Cardiac muscle cell (in vitro differentiated cells and primary cell): Measurements from ENCODE around the gene RERE. TPM values are rescaled to one million over a fixed set of nuclear protein-coding genes. Genes with fewer than 3 reads are reported as not detected.

Experiments
- DNase-seq, 2 donors: peaks; one replicate each; pipeline versions ENCODE4 v3.0.0 to v3.0.0-alpha.2; 2010 to 2017; ENCODE audit warnings: low read depth in 1 of 2, low spot score in 1 of 2
- H3K27ac ChIP-seq: fragments of 200-600 bp; sonication (generic); 2 replicates; pipeline ENCODE4 v1.5.1; 2016
- H3K27me3 ChIP-seq: fragments of 200-600 bp; sonication (generic); 2 replicates; pipeline ENCODE4 v1.6.0; 2016; ENCODE audit warnings: control low read depth
- H3K36me3 ChIP-seq: fragments of 200-600 bp; sonication (generic); 2 replicates; pipeline ENCODE4 v1.5.1; 2016; ENCODE audit warnings: control low read depth
- H3K4me1 ChIP-seq: fragments of 200-600 bp; sonication (generic); 2 replicates; pipeline ENCODE4 v1.8.1; 2017; ENCODE audit warnings: low read depth, mild to moderate bottlenecking, mixed run types
- H3K4me3 ChIP-seq: fragments of 200-600 bp; sonication (generic); 2 replicates; pipeline ENCODE4 v1.5.1; 2016; ENCODE audit warnings: mild to moderate bottlenecking
- H3K9me3 ChIP-seq: fragments of 200-600 bp; sonication (generic); 2 replicates; pipeline ENCODE4 v1.5.1; 2017; ENCODE audit warnings: low read depth, mild to moderate bottlenecking, control low read depth
- polyA plus RNA-seq: library from polyadenylated mRNA; unstranded; fragments of >200 nt; fragmentation: Nextera tagmentation; extraction: Ambion mirVana; gene quantifications from 2 replicates; pipeline ENCODE4 v1.2.1, GENCODE V29; 2016
- total RNA-seq: library from RNA; depleted of rRNA; stranded (reverse); fragments of >200 nt; gene quantifications from 2 replicates; pipeline ENCODE4 v1.2.3, GENCODE V29; 2016
- TF ChIP-seq, protein P1 (sequence below): IDR thresholded peaks from 2 replicates; pipeline ENCODE4 v1.5.1; 2012; ENCODE audit warnings: low read depth, mild to moderate bottlenecking, low read length

The RERE gene
- total and polyA plus RNA-seq, 2 experiments from 2014 or later, result 72.5 to 81.0 TPM

GRCh38 chr1:8390707-8391106, 426.7 kb downstream of the RERE start:
- Histone ChIP-seq H3K9me3 (no peaks in the 10 kb centered on the region), H3K4me1 (peaks cover 36% of the 10 kb centered on the region), H3K4me3 (no peak overlapping the region), H3K27me3 (no peaks in the 10 kb centered on the region), H3K27ac (peak overlapping the region; percentile 21), H3K36me3 (no peaks in the 10 kb centered on the region)
- TF ChIP-seq, protein P1, sequence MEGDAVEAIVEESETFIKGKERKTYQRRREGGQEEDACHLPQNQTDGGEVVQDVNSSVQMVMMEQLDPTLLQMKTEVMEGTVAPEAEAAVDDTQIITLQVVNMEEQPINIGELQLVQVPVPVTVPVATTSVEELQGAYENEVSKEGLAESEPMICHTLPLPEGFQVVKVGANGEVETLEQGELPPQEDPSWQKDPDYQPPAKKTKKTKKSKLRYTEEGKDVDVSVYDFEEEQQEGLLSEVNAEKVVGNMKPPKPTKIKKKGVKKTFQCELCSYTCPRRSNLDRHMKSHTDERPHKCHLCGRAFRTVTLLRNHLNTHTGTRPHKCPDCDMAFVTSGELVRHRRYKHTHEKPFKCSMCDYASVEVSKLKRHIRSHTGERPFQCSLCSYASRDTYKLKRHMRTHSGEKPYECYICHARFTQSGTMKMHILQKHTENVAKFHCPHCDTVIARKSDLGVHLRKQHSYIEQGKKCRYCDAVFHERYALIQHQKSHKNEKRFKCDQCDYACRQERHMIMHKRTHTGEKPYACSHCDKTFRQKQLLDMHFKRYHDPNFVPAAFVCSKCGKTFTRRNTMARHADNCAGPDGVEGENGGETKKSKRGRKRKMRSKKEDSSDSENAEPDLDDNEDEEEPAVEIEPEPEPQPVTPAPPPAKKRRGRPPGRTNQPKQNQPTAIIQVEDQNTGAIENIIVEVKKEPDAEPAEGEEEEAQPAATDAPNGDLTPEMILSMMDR, result no peak
- no peak for DNase-seq

GRCh38 chr1:8389958-8390535, 427.4 kb downstream of the RERE start:
- no peaks in the 10 kb centered on the region for H3K27me3 ChIP-seq
- H3K4me1 ChIP-seq, result peaks cover 30% of the 10 kb centered on the region
- peak overlapping the region; percentile 50 for H3K27ac ChIP-seq
- H3K36me3 ChIP-seq, result no peaks in the 10 kb centered on the region
- DNase-seq, result no peak
- H3K4me3 ChIP-seq, result no peak overlapping the region
- H3K9me3 ChIP-seq, result no peaks in the 10 kb centered on the region
- TF ChIP-seq, protein P1, result no peak

GRCh38 chr1:8388732-8389562, 428.5 kb downstream of the RERE start:
- Histone ChIP-seq H3K4me3 (no peak overlapping the region), H3K36me3 (no peaks in the 10 kb centered on the region), H3K4me1 (peaks cover 30% of the 10 kb centered on the region), H3K27me3 (no peaks in the 10 kb centered on the region), H3K27ac (peak overlapping the region; percentile 50), H3K9me3 (no peaks in the 10 kb centered on the region)
- DNase-seq, result no peak
- TF ChIP-seq, protein P1, result no peak

DNA sequence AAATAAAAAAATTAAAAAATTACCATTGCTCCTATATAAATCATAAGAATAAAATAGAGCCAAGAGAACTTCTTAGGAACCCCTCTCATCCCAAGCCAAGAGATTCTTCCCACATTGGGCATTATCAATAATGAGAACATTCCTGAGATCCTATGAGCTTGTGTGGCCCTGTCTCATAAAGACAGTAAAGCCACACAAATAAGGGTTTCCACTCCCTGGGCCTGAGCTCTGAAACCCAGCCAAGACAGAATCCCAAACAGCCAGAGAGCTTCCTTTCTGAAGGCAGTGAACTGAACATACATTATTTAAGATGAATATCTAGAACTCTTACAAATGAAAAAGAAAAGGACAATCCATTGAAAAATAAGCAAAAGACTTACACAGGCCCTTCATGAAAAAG, 431.2 kb downstream of the RERE start:
- Histone ChIP-seq H3K9me3 (no peaks in the 10 kb centered on the region), H3K4me1 (peaks cover 38% of the 10 kb centered on the region), H3K27me3 (no peaks in the 10 kb centered on the region), H3K4me3 (no peak overlapping the region), H3K27ac (no peak overlapping the region), H3K36me3 (no peaks in the 10 kb centered on the region)
- TF ChIP-seq, protein P1, result no peak
- no peak for DNase-seq

GRCh38 chr1:8384577-8384976, 432.9 kb downstream of the RERE start:
- Histone ChIP-seq H3K4me3 (no peak overlapping the region), H3K4me1 (peaks cover 43% of the 10 kb centered on the region), H3K36me3 (no peaks in the 10 kb centered on the region), H3K9me3 (no peaks in the 10 kb centered on the region), H3K27ac (peak overlapping the region; percentile 40), H3K27me3 (no peaks in the 10 kb centered on the region)
- DNase-seq, result no peak
- TF ChIP-seq, protein P1, result no peak
